Measurements from ENCODE around the gene EBNA1BP2. TPM values are rescaled to one million over a fixed set of nuclear protein-coding genes. Genes with fewer than 3 reads are reported as not detected.

Gene EBNA1BP2, protein sequence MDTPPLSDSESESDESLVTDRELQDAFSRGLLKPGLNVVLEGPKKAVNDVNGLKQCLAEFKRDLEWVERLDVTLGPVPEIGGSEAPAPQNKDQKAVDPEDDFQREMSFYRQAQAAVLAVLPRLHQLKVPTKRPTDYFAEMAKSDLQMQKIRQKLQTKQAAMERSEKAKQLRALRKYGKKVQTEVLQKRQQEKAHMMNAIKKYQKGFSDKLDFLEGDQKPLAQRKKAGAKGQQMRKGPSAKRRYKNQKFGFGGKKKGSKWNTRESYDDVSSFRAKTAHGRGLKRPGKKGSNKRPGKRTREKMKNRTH
- 46.3 and 50.7 TPM in 2 replicates for total RNA-seq

- Histone ChIP-seq H3K79me2 (ENCODE audit: insufficient read depth, low read length) (peaks cover 36% of the 10 kb centered on the region), H2AFZ (ENCODE audit: low read length) (peak within 1 kb of the TSS; percentile 93), H3K4me2 (ENCODE audit: insufficient read depth, low read length) (peak within 1 kb of the TSS; percentile 90), H3K27ac (ENCODE audit: low read depth, low read length) (peak within 1 kb of the TSS; percentile 77), H3K9me3 (ENCODE audit: low read depth, low read length) (no peaks in the 10 kb centered on the region), H3K4me3 (ENCODE audit: insufficient read depth, low read length) (peak within 1 kb of the TSS; percentile 81), H3K36me3 (ENCODE audit: insufficient read depth, low read length) (peaks cover 35% of the 10 kb centered on the region), H4K20me1 (ENCODE audit: insufficient read depth, low read length) (no peaks in the 10 kb centered on the region), H3K4me1 (ENCODE audit: insufficient read depth, low read length) (peaks cover 4% of the 10 kb centered on the region), H3K27me3 (ENCODE audit: insufficient read depth, low read length) (peaks cover 12% of the 10 kb centered on the region)
- DNase-seq (ENCODE audit: insufficient read length, low spot score, missing footprints), result peak; percentile 96
- no peak for TF ChIP-seq CTCF (IDR thresholded peaks at IDR 0.05; ENCODE audit: extremely low read depth, low read depth, low read length)
Measured at GRCh38 chr1:43171876-43172526, at the start of gene EBNA1BP2, which contains the start of gene CFAP57. EBNA1BP2 (minus strand) TSS chr1:43172290; CDS start chr1:43172118, 172 bp downstream. CFAP57 (plus strand) TSS chr1:43172330; CDS start chr1:43172754, 424 bp downstream.

GRCh38 chr1:43221797-43222196 lies 49.7 kb upstream of the EBNA1BP2 start:
- H3K4me2 ChIP-seq (ENCODE audit: insufficient read depth, low read length), result no peak overlapping the region
- no peaks in the 10 kb centered on the region for H3K36me3 ChIP-seq (ENCODE audit: insufficient read depth, low read length)
- no peaks in the 10 kb centered on the region for H3K4me1 ChIP-seq (ENCODE audit: insufficient read depth, low read length)
- no peak overlapping the region for H3K27ac ChIP-seq (ENCODE audit: low read depth, low read length)
- no peak overlapping the region for H3K4me3 ChIP-seq (ENCODE audit: insufficient read depth, low read length)
- H2AFZ ChIP-seq (ENCODE audit: low read length), result no peak overlapping the region
- H3K79me2 ChIP-seq (ENCODE audit: insufficient read depth, low read length), result no peaks in the 10 kb centered on the region
- H3K9me3 ChIP-seq (ENCODE audit: low read depth, low read length), result no peaks in the 10 kb centered on the region
- no peak for TF ChIP-seq CTCF (IDR thresholded peaks at IDR 0.05; ENCODE audit: extremely low read depth, low read depth, low read length)
- H4K20me1 ChIP-seq (ENCODE audit: insufficient read depth, low read length), result no peaks in the 10 kb centered on the region
- DNase-seq (ENCODE audit: insufficient read length, low spot score, missing footprints), result no peak
- no peaks in the 10 kb centered on the region for H3K27me3 ChIP-seq (ENCODE audit: insufficient read depth, low read length)

DNA sequence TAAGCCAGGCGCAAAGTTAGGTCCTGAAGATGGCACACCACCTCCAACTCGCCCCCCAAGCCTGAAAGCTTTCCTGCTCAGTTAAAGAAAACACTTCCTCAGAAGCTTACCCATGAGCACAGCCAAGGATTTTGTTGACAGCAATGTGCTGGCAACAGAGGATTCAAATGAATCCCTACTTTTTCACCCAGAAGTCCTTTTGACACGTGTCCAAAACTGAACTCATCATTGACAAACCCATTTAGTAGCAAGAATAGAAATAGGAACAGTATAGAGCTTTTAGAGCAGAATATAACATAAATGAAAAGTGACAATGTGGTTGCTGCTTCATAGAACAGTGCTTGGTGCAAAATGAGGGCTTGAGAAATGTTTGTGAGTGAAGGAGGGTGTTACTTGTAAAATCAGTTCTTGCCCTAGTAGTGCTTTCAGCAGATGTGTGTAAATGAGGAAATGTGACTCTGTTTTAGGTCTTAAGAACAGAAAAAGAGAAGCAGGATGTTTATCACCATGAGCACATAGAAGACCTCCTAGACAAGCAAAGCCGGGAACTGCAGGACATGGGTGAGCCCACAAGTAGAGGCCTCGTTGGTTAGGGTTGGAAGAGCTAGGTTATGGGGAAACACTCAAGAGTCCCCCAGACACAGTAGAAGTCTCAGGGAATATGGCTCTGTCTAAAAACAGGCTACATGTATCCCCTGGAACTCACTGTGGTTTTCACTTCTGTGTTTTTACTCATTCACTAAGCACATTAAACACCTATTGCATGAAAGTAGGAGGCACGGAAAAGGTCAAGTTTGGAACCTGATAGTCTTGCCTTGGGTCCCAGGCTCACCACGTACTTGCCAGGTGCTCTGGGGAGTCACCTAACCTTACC lies 49.1 kb upstream of the EBNA1BP2 start:
- Histone ChIP-seq H2AFZ (ENCODE audit: low read length) (no peak overlapping the region), H3K9me3 (ENCODE audit: low read depth, low read length) (no peaks in the 10 kb centered on the region), H4K20me1 (ENCODE audit: insufficient read depth, low read length) (no peaks in the 10 kb centered on the region), H3K36me3 (ENCODE audit: insufficient read depth, low read length) (no peaks in the 10 kb centered on the region), H3K4me1 (ENCODE audit: insufficient read depth, low read length) (no peaks in the 10 kb centered on the region), H3K4me3 (ENCODE audit: insufficient read depth, low read length) (no peak overlapping the region), H3K27ac (ENCODE audit: low read depth, low read length) (no peak overlapping the region), H3K27me3 (ENCODE audit: insufficient read depth, low read length) (no peaks in the 10 kb centered on the region), H3K79me2 (ENCODE audit: insufficient read depth, low read length) (no peaks in the 10 kb centered on the region), H3K4me2 (ENCODE audit: insufficient read depth, low read length) (no peak overlapping the region)
- TF ChIP-seq CTCF (IDR thresholded peaks at IDR 0.05; ENCODE audit: extremely low read depth, low read depth, low read length), result no peak
- no peak for DNase-seq (ENCODE audit: insufficient read length, low spot score, missing footprints)

Measured in osteoblast (primary cell).